Urinary bladder (tissue), 4 donors: Measurements from ENCODE around the gene PRR20E. TPM values are rescaled to one million over a fixed set of nuclear protein-coding genes. Genes with fewer than 3 reads are reported as not detected.
"Not testable (repeated sequence)": the region's sequence is repeated elsewhere in the genome, so short reads cannot be mapped to it uniquely, and the experiment has no call there.

ENCODE experiments used
- DNase-seq: peaks from one replicate; pipeline ENCODE4 v3.0.0-alpha.2; 2015; ENCODE audit errors: extremely low spot score
- H3K27ac ChIP-seq: one replicate; pipeline ENCODE4 v1.5.1; 2013; ENCODE audit warnings: low read depth, mild to moderate bottlenecking, moderate library complexity
- H3K36me3 ChIP-seq: one replicate; pipeline ENCODE4 v1.6.1; 2013; ENCODE audit warnings: mild to moderate bottlenecking, moderate library complexity; ENCODE audit not compliant: insufficient read depth
- H3K4me1 ChIP-seq: one replicate; pipeline ENCODE4 v1.6.1; 2013; ENCODE audit warnings: mild to moderate bottlenecking, moderate library complexity; ENCODE audit not compliant: insufficient read depth
- H3K4me3 ChIP-seq: one replicate; pipeline ENCODE4 v1.5.1; 2013; ENCODE audit warnings: low read depth, low read length
- WGBS: extraction: QIAGEN DNeasy Blood & Tissue Kit; methylation state at CpG from one replicate; pipeline ENCODE4 v1.1.7; 2013; 5-methylcytosine and 5-hydroxymethylcytosine counted together
- polyA plus RNA-seq: library from polyadenylated mRNA; stranded (reverse); fragments of 200-250 nt; gene quantifications from one replicate; pipeline ENCODE4 v1.2.3, GENCODE V29; 2013
- total RNA-seq: library from RNA; depleted of rRNA; stranded (reverse); fragments of >200 nt; gene quantifications from one replicate; pipeline ENCODE4 v1.2.3, GENCODE V29; 2014
- donor health status: healthy with polysubstance abuse.
- donor health status: healthy.

PRR20E gene
- total RNA-seq, result not detected
- not detected for polyA plus RNA-seq

- DNase-seq, H3K36me3 ChIP-seq, H3K4me3 ChIP-seq, H3K27ac ChIP-seq, H3K4me1 ChIP-seq: not testable (repeated sequence)
- WGBS, result no CpG with 5 or more reads among the region's 22 CpGs
Observed at GRCh38 chr13:57166897-57167296, at the start of gene PRR20E. Gene PRR20E, plus strand, starts transcription at chr13:57167197. Its CDS starts 387 bp downstream, at chr13:57167584.

GRCh38 chr13:57123681-57124080, 43.3 kb upstream of the PRR20E start:
- H3K36me3 ChIP-seq, result no peaks in the 10 kb centered on the region
- DNase-seq, result peak; percentile 7

GRCh38 chr13:57128909-57129308, 38.1 kb upstream of the PRR20E start:
- Histone ChIP-seq H3K4me3 (no peak overlapping the region), H3K36me3 (no peaks in the 10 kb centered on the region), H3K27ac (no peak overlapping the region), H3K4me1 (no peaks in the 10 kb centered on the region)
- WGBS, result 90% methylated on average over 6 of the region's 6 CpGs
- no peak for DNase-seq

More at GRCh38 chr13:57123681-57124080, 43.3 kb upstream of the PRR20E start:
- Histone ChIP-seq H3K4me3 (no peak overlapping the region), H3K27ac (no peak overlapping the region), H3K4me1 (no peaks in the 10 kb centered on the region)
- WGBS, result 19% methylated on average over 1 of the region's 1 CpG

- no peak overlapping the region for H3K4me3 ChIP-seq
- 49% methylated on average over 2 of the region's 2 CpGs for WGBS
- H3K27ac ChIP-seq, result no peak overlapping the region
- DNase-seq, result no peak
- no peaks in the 10 kb centered on the region for H3K36me3 ChIP-seq
- H3K4me1 ChIP-seq, result no peaks in the 10 kb centered on the region
Observed at GRCh38 chr13:57136093-57136492, 30.9 kb upstream of the PRR20E start.

- Histone ChIP-seq H3K4me3 (no peak overlapping the region), H3K27ac (no peak overlapping the region), H3K4me1 (no peaks in the 10 kb centered on the region), H3K36me3 (no peaks in the 10 kb centered on the region)
- DNase-seq, result no peak
- 76% methylated on average over 4 of the region's 4 CpGs for WGBS
Observed at GRCh38 chr13:57137585-57137984, 29.4 kb upstream of the PRR20E start.

GRCh38 chr13:57138988-57139387, 28.0 kb upstream of the PRR20E start:
- no peak for DNase-seq
- Histone ChIP-seq H3K36me3 (no peaks in the 10 kb centered on the region), H3K4me3 (no peak overlapping the region), H3K4me1 (no peaks in the 10 kb centered on the region), H3K27ac (no peak overlapping the region)
- WGBS, result 96% methylated on average over 5 of the region's 5 CpGs

GRCh38 chr13:57139781-57140180, 27.2 kb upstream of the PRR20E start:
- WGBS, result 92% methylated on average over 14 of the region's 18 CpGs
- H3K4me3 ChIP-seq, DNase-seq, H3K27ac ChIP-seq, H3K4me1 ChIP-seq, H3K36me3 ChIP-seq: not testable (repeated sequence)

GRCh38 chr13:57140235-57140968, 26.6 kb upstream of the PRR20E start, which contains the start of gene PRR20A:
Gene PRR20A, plus strand, starts transcription at chr13:57140918. Its CDS starts 387 bp downstream, at chr13:57141305.
- not testable (repeated sequence) for H3K4me1 ChIP-seq, H3K36me3 ChIP-seq, DNase-seq, H3K4me3 ChIP-seq, H3K27ac ChIP-seq
- WGBS, result 92% methylated on average over 13 of the region's 34 CpGs

GRCh38 chr13:57147188-57147587, 19.8 kb upstream of the PRR20E start, which contains the start of gene PRR20B:
Gene PRR20B, plus strand, starts transcription at chr13:57147488. Its CDS starts 387 bp downstream, at chr13:57147875.
- H3K4me1 ChIP-seq, DNase-seq, H3K27ac ChIP-seq, H3K36me3 ChIP-seq, H3K4me3 ChIP-seq: not testable (repeated sequence)
- no CpG with 5 or more reads among the region's 22 CpGs for WGBS

GRCh38 chr13:57148106-57148505, 18.9 kb upstream of the PRR20E start:
- not testable (repeated sequence) for H3K4me3 ChIP-seq, DNase-seq, H3K27ac ChIP-seq, H3K36me3 ChIP-seq, H3K4me1 ChIP-seq
- WGBS, result 96% methylated on average over 6 of the region's 14 CpGs

GRCh38 chr13:57153761-57154160, 13.2 kb upstream of the PRR20E start, which contains the start of gene PRR20C:
Gene PRR20C, plus strand, starts transcription at chr13:57154061. Its CDS starts 387 bp downstream, at chr13:57154448.
- not testable (repeated sequence) for H3K4me3 ChIP-seq, H3K36me3 ChIP-seq, H3K27ac ChIP-seq, H3K4me1 ChIP-seq, DNase-seq
- no CpG with 5 or more reads among the region's 22 CpGs for WGBS

- not testable (repeated sequence) for H3K36me3 ChIP-seq, H3K4me3 ChIP-seq, DNase-seq, H3K4me1 ChIP-seq, H3K27ac ChIP-seq
- whole genome bisulfite sequencing, result no CpG with 5 or more reads among the region's 22 CpGs
Observed at GRCh38 chr13:57160332-57160731, 6.7 kb upstream of the PRR20E start, which contains the start of gene PRR20D. Gene PRR20D, plus strand, starts transcription at chr13:57160632. Its CDS starts 387 bp downstream, at chr13:57161019.

- H3K36me3 ChIP-seq, result no peaks in the 10 kb centered on the region
- DNase-seq, result no peak
- no peak overlapping the region for H3K4me3 ChIP-seq
- no peak overlapping the region for H3K27ac ChIP-seq
- H3K4me1 ChIP-seq, result no peaks in the 10 kb centered on the region
- 57% methylated on average over 1 of the region's 1 CpG for WGBS
Observed at GRCh38 chr13:57191667-57192066, 24.7 kb downstream of the PRR20E start.

- Histone ChIP-seq H3K4me3 (no peak overlapping the region), H3K4me1 (no peaks in the 10 kb centered on the region), H3K27ac (no peak overlapping the region), H3K36me3 (no peaks in the 10 kb centered on the region)
- DNase-seq, result no peak
- WGBS, result 65% methylated on average over 1 of the region's 1 CpG
Observed at GRCh38 chr13:57212989-57213388, 46.0 kb downstream of the PRR20E start.
